ENCODE results near the gene ATG10.
"Not testable (repeated sequence)": the region's sequence is repeated elsewhere in the genome, so short reads cannot be mapped to it uniquely, and the experiment has no call there.

ATG10 gene

GRCh38 chr5:82244854-82245635 lies 273.2 kb downstream of the ATG10 start:
- no peak for DNase-seq

DNA sequence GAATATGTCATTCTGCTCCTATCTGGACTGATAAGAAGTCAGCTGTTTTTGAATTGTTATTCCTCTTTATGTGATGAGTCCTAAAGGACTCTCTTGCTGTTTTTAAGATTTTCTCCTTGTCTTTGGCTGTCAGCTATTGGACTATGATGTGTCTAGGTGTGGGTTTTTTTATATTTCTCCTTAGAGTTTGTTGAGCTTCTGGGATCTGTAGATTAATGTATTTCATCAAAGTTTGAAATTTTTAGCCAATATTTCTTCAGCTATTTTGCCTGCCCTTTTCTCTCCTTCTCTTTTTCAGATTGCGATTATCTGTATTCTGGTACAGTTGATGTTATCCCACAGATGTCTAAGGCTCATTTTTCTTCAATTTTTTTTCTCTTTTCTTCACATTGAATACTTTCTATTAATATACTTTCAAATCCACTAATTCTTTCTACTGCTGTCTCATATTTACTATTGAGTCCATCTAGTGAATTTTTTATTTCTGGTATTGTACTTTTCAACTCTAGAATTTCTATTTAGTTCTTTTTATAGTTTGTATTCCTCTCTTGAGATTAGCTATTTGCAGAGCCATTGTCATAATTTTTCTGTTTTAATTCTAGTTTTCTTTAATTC lies 275.2 kb downstream of the ATG10 start:
- DNase-seq: no peak

DNA sequence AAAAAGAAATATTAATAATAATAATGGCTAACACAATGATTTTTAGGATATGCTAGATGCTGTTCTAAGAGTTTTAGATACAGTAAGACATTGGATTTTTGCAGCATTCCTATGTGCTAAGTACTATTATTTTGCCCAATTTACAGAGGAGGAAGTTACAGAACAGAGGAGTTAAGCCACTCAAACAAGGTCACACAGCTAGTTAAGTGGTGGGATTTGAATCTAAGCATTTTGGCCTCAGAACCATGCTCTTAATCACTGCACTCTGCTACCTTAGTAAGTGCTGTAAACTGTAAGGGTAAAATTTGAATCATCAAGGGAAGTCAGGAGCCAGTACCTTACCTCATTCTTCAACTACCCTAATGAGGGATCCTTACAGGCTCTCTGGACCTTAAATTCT lies 280.9 kb downstream of the ATG10 start:
- no peak for DNase-seq

GRCh38 chr5:82255844-82256243 lies 284.0 kb downstream of the ATG10 start:
- no peak for DNase-seq

DNA sequence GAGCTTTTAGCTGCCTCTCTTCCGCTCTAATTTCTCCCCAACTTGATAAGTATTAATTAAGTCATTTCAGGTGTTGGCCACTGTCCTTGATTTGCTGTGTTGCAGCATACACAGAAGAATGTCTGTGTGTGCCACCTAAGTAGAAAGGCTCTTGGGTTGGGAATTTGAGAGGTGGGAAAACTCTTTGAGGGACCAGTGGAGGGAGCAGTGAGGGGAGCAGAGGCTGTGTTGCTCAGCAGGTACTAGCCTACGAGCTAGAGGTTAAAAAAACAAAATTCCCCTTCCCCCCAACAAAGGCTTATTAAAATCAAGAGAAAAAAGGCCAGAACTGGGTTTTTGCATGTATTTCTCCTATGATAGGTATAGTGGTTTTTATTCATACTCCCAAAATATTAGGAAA lies 285.4 kb downstream of the ATG10 start:
- no peak for DNase-seq

DNA sequence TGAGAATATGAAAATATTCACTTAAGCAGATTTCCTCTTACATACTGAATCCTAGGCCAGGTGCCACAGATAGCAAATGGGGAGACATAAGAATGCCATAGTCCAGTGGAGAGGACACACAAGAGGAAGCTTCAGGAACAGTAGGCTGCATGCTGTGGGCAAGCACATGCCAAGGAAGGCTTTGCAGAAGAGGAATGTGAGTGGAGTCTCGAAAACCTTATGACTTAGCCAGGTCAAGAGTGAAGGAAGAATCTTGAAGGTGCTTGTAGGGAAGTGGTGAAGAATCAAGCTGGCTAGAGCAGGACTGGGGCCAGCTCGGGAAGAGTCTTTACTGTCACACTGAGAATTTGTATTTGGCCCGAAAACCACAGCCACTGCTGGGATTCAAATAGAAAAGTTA lies 285.9 kb downstream of the ATG10 start:
- DNase-seq: no peak

GRCh38 chr5:82259172-82259800 lies 287.5 kb downstream of the ATG10 start:
- DNase-seq: peak; percentile 23

GRCh38 chr5:82265047-82265446 lies 293.2 kb downstream of the ATG10 start:
- peak; percentile 79 for DNase-seq

- not testable (repeated sequence) for DNase-seq
Measured at GRCh38 chr5:82267297-82267933, 295.6 kb downstream of the ATG10 start.

- not testable (repeated sequence) for DNase-seq
Measured at GRCh38 chr5:82269363-82269762, 297.5 kb downstream of the ATG10 start.

GRCh38 chr5:82272571-82273356 lies 300.9 kb downstream of the ATG10 start:
- DNase-seq: not testable (repeated sequence)

- not testable (repeated sequence) for DNase-seq
Measured at GRCh38 chr5:82273426-82273825, 301.6 kb downstream of the ATG10 start.

DNA sequence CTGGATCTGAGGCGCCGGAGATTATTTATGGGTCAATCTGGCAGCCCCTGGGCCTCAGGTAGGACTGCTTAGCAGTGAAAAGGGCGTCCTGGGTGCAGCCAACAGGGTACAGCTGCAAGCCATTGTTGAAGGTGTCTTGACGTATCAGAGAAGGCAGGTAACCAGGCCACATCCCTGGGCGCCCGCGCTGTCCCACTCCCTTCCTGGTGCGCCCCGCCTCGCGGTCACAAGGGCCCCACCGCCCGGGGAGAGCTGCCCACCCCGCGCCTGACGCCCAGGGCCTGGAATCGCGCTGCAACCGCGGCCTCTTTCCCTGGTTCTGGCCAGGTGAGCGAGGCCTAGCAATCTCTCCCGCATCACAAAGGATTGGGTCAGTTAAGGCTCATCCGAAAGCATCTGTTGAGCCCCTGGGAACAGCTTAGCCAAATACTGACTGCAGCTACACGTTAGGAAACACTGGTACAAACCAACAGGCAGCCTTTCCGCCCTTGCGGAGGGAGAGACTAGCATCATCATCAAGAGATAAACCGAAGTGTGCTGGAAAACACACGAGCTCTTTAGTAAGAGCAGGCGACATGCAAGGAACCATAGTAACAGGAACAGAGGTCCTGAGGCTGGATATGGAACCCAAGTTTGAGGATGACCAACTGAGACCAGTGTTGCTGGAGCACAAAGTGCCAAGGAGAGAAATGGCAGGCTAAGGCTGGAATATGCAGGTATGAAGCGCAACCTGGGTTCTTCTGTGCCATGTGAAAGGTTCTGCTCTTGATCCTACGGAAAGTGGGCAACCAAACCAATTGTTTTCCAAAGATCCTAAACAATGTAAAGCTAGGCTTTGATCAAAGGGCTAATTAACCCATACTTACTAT lies 302.8 kb downstream of the ATG10 start:
- DNase-seq: no peak

- DNase-seq: no peak
Measured at GRCh38 chr5:82275216-82275664, 303.4 kb downstream of the ATG10 start.

GRCh38 chr5:82276800-82277612 lies 305.2 kb downstream of the ATG10 start:
- DNase-seq: no peak

- DNase-seq: no peak
Measured at GRCh38 chr5:82277613-82277986, 305.8 kb downstream of the ATG10 start.

GRCh38 chr5:82277987-82278710 lies 306.3 kb downstream of the ATG10 start, which contains the start of gene RPS23:
TSS of gene RPS23 (minus strand) at chr5:82278354. CDS start at chr5:82278323, 31 bp downstream.
- peak; percentile 93 for DNase-seq

GRCh38 chr5:82278711-82279370 lies 307.0 kb downstream of the ATG10 start:
- no peak for DNase-seq

- no peak for DNase-seq
Measured at GRCh38 chr5:82283893-82284292, 312.1 kb downstream of the ATG10 start.
